HG03439 (cell line): ENCODE data around the gene FAM20A.
"Not testable (repeated sequence)": the region's sequence is repeated elsewhere in the genome, so short reads cannot be mapped to it uniquely, and the experiment has no call there.

Source experiments
- ATAC-seq: cut with Tn5 transposase; IDR thresholded peaks from one replicate; pipeline ENCODE4 v1.9.1; 2021; ENCODE audit warnings: mild to moderate bottlenecking, moderate library complexity; ENCODE audit not compliant: unreplicated experiment

Gene FAM20A

DNA sequence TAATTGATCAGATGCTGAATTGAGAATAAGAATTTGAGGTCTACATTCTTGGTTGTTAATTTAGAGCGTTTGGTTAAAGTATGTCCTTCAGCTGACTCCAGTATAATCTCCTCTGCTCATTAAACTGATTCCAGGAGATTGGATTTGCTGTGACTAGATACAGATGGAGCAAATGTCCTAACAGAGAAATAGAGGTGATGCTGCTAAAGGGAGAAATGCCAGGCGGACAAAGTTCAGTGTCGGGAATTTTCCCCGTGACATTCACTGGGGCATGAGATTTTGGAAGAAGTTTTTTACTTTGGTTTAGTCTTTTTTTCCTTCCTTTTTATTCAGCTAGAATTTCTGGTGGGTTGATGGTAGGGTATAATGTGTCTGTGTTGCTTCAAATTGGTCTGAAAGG lies 69.9 kb downstream of the FAM20A start:
- ATAC-seq = no peak

- no peak for ATAC-seq
These were observed 73.9 kb downstream of the FAM20A start for GRCh38 chr17:68527314-68527713.

- ATAC-seq = no peak
These were observed 74.6 kb downstream of the FAM20A start for GRCh38 chr17:68526548-68526947.

DNA sequence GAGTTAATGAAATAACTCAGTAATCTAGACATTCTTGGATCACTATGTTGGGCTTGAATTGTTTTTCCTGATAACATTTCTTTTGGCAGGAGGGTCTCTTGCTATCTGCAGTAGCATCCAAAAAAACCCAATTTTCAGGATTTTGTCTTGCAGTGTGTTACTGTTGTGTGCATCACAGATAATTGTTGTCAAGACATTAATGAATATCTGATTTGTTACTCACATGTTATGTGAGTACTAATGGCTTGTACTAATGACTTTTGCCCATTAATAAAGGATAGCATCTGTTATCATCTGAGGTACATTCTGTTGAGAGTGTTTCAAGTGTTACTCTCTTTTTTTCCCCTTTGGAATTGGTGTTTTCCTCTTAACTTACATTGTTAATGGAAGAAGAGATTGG lies 78.9 kb downstream of the FAM20A start:
- no peak for ATAC-seq

DNA sequence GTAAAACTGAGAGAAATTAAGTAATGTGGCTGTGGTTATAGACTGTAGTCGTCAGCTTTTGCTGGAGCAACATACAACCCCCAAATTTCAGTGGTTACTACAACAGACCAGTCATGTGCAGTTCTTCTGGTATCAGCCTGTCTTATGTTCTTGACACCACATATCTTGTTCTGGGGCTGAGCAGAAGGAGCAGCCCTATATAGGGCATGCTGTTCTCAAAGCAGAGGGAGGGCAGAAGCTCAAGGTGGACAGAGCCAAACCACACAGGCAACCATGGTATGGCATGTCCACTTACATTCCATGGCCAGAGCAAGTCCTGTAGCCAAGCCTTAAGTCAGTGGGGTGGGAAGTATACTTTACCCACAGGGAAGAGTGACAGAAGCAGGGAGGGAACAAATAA lies 81.3 kb downstream of the FAM20A start:
- no peak for ATAC-seq

DNA sequence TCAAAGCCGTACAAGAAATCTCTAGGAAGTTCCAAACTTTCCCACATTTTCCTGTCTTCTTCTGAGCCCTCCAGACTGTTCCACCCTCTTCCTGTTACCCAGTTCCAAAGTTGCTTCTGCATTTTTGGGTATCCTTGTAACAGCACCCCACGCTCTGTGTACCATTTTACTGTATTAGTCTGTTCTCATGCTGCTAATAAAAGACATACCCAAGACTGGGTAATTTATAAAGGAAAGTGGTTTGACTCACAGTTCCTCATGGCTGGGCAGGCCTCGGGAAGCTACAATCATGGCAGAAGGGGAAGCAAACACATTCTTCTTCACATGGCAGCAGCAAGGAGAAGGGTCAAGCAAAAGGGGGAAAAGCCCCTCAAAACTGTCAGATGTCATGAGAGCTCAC lies 82.1 kb downstream of the FAM20A start:
- not testable (repeated sequence) for ATAC-seq

DNA sequence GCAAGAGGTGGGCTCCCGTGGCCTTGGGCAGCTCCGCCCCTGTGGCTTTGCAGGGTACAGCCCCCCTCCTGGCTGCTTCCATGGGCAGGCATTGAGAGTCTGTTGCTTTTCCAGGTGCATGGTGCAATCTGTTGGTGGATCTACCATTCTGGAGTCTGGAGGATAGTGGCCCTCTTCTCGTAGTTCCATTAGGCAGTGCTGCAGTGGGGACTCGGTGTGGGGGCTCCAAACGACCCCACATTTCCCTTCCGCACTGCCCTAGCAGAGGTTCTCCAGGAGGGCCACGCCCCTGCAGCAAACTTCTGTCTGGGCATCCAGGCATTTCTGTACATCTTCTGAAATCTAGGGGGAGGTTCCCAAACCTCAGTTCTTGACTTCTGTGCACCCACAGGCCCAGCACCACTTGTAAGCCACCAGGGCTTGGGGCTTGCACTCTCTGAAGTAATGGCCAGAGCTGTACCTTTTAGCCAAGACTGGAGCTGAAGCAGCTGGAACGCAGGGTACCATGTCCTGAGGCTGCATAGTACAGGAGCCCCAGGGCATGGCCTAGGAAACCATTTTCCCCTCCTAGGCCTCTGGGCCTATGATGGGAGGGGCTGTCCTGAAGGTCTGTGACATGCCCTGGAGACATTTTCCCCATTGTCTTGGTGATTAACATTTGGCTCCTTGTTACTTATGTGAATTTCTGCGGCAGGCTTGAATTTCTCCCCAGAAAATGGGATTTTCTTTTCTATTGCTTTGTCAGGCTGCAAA lies 82.9 kb downstream of the FAM20A start:
- ATAC-seq = no peak

GRCh38 chr17:68517605-68518004 lies 83.6 kb downstream of the FAM20A start:
- not testable (repeated sequence) for ATAC-seq

- no peak for ATAC-seq
These were observed 84.4 kb downstream of the FAM20A start for GRCh38 chr17:68516732-68517131.

- ATAC-seq = no peak
These were observed 86.1 kb downstream of the FAM20A start for GRCh38 chr17:68514831-68515635.

DNA sequence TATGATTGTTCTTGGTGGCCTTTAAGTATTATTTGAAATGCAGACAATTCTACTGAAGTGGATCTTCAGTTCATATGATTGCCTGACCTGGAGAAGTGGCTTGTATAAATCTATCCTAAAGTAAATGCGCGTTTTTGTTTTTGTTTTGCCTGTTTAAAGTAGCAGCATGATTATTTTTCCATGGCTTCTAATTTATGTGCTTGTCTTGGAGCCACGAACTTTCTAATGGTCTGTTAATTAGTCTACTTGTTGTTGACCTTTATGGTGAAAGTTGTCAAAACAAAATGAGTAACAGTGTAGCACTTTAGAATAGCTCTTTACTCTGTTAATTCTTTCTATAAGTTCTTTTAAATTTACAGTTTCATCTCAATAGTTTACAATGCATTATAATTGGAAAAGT lies 87.2 kb downstream of the FAM20A start:
- no peak for ATAC-seq

- ATAC-seq = no peak
These were observed 88.2 kb downstream of the FAM20A start for GRCh38 chr17:68512960-68513474.

DNA sequence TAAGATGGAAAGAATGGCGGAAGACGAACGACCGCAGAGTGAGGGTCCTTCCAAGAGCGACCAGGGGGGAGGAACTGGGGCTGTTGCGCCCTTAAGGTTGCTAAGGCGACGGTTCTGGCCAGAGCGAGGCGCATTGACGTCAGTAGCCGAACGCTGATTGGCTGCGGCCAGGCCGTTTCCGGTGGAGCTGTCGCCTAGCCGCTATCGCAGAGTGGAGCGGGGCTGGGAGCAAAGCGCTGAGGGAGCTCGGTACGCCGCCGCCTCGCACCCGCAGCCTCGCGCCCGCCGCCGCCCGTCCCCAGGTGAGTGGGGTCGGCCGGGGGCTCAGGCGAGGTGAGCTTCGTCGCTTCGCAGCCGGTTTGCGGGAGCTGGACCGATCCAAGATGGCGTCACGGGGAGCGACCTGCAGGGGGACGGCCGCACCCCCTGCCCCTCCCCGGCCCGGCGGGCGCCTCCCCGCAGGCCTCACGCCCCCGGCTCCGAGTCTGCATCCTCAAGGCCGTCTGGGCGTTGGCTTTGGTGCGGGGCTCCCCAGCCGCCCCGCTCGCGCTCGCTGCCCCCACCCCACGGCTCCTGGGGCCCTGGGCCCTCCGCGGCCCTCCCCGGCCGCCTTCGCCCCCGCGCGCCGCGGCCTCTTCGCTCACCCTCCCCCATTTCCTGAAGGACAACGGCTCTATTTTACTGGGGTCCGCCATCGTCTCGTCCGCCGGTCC lies 88.8 kb downstream of the FAM20A start, which contains the start of gene PRKAR1A:
TSS of gene PRKAR1A (plus strand) at position 184 of the 713 bp plus-strand sequence. CDS start 2,970 bp downstream, outside the sequence.
- ATAC-seq = peak; percentile 91

DNA sequence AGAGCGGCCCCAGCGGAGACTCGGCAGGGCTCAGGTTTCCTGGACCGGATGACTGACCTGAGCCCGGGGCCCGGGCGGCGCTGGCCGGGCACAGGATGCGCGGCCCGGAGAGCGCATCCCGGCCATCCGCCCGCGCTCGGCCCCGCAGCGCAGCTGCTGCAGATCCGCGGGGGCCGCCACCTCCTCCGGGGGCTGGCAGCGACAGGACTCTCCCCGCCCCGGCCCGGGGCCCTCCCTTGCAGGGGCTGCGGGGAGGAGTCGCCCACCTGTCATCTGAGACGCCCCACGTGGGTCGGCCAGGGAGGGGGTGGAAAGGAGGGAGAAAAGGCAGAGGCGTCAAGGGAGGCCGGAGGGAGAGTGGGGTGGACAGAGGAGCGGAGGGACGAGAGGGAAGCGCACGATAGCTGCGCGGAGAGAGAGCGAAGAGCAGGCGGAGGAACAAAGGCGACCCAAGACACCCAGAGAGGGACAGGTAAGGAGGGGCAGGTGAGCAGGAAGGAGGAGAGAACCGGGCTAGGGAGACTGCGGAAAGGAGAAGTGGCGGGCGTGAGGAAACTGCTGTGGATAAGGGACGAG lies 89.4 kb downstream of the FAM20A start:
- peak; percentile 49 for ATAC-seq

DNA sequence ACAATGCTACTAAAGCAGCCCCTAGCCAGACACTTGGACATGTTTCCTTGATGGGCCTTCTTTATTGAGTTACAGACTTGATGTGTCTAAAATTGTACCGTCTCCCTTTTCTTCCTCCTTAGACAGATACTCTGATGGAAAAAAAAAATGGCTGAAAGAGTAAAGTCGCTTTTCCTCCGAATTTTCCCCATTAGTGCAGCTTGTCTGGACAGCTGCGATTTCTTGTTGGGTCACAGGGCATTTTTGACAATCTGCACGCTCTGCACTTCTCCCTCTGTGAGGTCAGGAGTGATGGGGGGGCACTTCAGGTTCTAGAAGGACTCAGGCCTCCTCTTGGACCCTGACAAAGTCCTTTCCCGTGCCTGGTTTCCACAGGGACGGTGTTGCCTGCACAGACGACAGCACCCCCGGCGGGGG lies 89.9 kb downstream of the FAM20A start:
- ATAC-seq = no peak

- no peak for ATAC-seq
These were observed 91.8 kb downstream of the FAM20A start for GRCh38 chr17:68509141-68510057.

- no peak for ATAC-seq
These were observed 93.6 kb downstream of the FAM20A start for GRCh38 chr17:68507576-68507975.

GRCh38 chr17:68505951-68506350 lies 95.2 kb downstream of the FAM20A start:
- ATAC-seq = no peak

- ATAC-seq = no peak
These were observed 100.1 kb downstream of the FAM20A start for GRCh38 chr17:68501074-68501473.

DNA sequence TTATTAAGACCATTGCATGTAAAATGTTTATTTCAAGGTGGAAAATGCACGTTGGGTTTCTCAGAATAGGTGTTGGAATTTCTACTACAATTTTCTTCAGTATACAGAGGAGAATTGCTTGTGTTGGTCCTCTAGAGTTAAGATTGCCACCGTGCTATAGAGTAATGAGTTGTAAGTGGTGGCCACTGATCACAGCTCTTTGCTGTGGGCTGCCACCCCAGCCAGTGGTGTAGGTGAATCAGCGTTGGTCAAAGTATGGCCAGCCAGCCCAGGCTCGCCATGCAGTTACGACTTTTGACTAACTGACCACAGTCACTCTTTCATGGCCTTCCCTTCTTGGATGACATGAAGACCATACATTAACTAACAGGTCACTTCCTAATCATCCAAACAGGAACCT lies 101.6 kb downstream of the FAM20A start:
- ATAC-seq = no peak
